PC-3 (cell line): ENCODE results near the gene GABRA1. TPM values are rescaled to one million over a fixed set of nuclear protein-coding genes. Genes with fewer than 3 reads are reported as not detected.
A peak's percentile ranks its signal among the peaks of the same experiment; 100 is the strongest.

Experiments used
- ATAC-seq: fragments of 200-7000 bp; cut with Tn5 transposase; 2 replicates; pipeline ENCODE4 v1.9.1; 2020; ENCODE audit warnings: mild to moderate bottlenecking, moderate library complexity
- BruUV-seq: library from RNA; stranded (reverse); fragments of 400-500 nt; replicated peaks from 2 replicates; lab custom pipeline; 2021; lab: Mats Ljungman, UMichigan
- CTCF ChIA-PET: fragments of 300-600 bp; sonication (Branson Sonifier 250); formaldehyde crosslinking; loops from one replicate; lab custom pipeline; 2022; ENCODE audit warnings: antibody characterized with exemption; lab: Charles Lee
- POLR2A ChIA-PET: fragments of 300-600 bp; sonication (Branson Sonifier 250); formaldehyde crosslinking; loops from one replicate; lab custom pipeline; 2022; ENCODE audit warnings: antibody characterized with exemption; ENCODE audit not compliant: unreplicated experiment; lab: Charles Lee
- DNase-seq: peaks from one replicate; pipeline ENCODE4 v3.0.0-alpha.2; 2015
- H2AFZ ChIP-seq: fragments of 300-600 bp; sonication (generic); 2 replicates; pipeline ENCODE4 v1.6.0; 2016; ENCODE audit warnings: antibody characterized with exemption, low read length
- H3F3A ChIP-seq: fragments of 300-600 bp; sonication (generic); one replicate; pipeline ENCODE4 v1.6.0; 2017; ENCODE audit warnings: antibody characterized with exemption, low read length, control low read depth, mild to moderate bottlenecking; ENCODE audit not compliant: unreplicated experiment
- H3K27ac ChIP-seq: fragments of 300-600 bp; sonication (generic); 2 replicates; pipeline ENCODE4 v1.5.1; 2016; ENCODE audit warnings: mild to moderate bottlenecking, low read length
- H3K27me3 ChIP-seq: fragments of 300-600 bp; sonication (generic); 2 replicates; pipeline ENCODE4 v1.6.1; 2016; ENCODE audit warnings: low read length, mixed read lengths
- H3K36me3 ChIP-seq: fragments of 300-600 bp; sonication (generic); 2 replicates; pipeline ENCODE4 v1.6.1; 2016; ENCODE audit warnings: low read depth, mixed run types, low read length, mixed read lengths
- H3K4me1 ChIP-seq: fragments of 300-600 bp; sonication (generic); 2 replicates; pipeline ENCODE4 v1.5.1; 2016; ENCODE audit warnings: low read length; ENCODE audit not compliant: insufficient read depth
- H3K4me2 ChIP-seq: fragments of 300-600 bp; sonication (generic); 2 replicates; pipeline ENCODE4 v1.6.0; 2016; ENCODE audit warnings: low read length
- H3K4me3 ChIP-seq: fragments of 300-600 bp; sonication (generic); 2 replicates; pipeline ENCODE4 v1.5.1; 2016; ENCODE audit warnings: mild to moderate bottlenecking, low read length, mixed read lengths
- H3K79me2 ChIP-seq: fragments of 300-600 bp; sonication (generic); 2 replicates; pipeline ENCODE4 v1.6.1; 2017; ENCODE audit warnings: low read length, mixed read lengths
- H3K9ac ChIP-seq: fragments of 300-600 bp; sonication (generic); 2 replicates; pipeline ENCODE4 v1.6.0; 2016; ENCODE audit warnings: mild to moderate bottlenecking, low read length
- H3K9me2 ChIP-seq: fragments of 300-600 bp; sonication (generic); replicated peaks from 2 replicates; pipeline ENCODE4 v1.6.1; 2016; ENCODE audit warnings: mixed run types, low read length, mixed read lengths
- H3K9me3 ChIP-seq: fragments of 300-600 bp; sonication (generic); 2 replicates; pipeline ENCODE4 v1.6.1; 2016; ENCODE audit warnings: low read length, mixed read lengths
- H4K20me1 ChIP-seq: fragments of 300-600 bp; sonication (generic); 2 replicates; pipeline ENCODE4 v1.6.1; 2016; ENCODE audit warnings: low read length, mixed read lengths
- CTCF ChIP-seq: fragments of 300-600 bp; sonication (generic); conservative IDR thresholded peaks from 2 replicates; pipeline ENCODE4 v1.5.1; 2017; ENCODE audit warnings: antibody characterized with exemption, low read depth, mild to moderate bottlenecking, low read length
- EZH2 ChIP-seq: fragments of 300-600 bp; sonication (generic); IDR thresholded peaks from one replicate; pipeline ENCODE4 v1.6.1; 2017; ENCODE audit warnings: antibody characterized with exemption, mild to moderate bottlenecking, low read length; ENCODE audit not compliant: unreplicated experiment
- EZH2phosphoT487 ChIP-seq: fragments of 300-600 bp; sonication (generic); IDR thresholded peaks from 2 replicates; pipeline ENCODE4 v1.6.1; 2018; ENCODE audit warnings: mild to moderate bottlenecking, antibody characterized with exemption, low read length, borderline replicate concordance
- intact Hi-C: fragments of 100-400 bp; cut with micrococcal nuclease; formaldehyde crosslinking; loops from 2 replicates; pipeline ENCODE4 v1.9.0; 2023
- total RNA-seq: library from RNA; depleted of rRNA; stranded (reverse); fragments of >200 nt; gene quantifications from 2 replicates; pipeline ENCODE4 v1.2.3, GENCODE V29; 2014

Gene GABRA1
- total RNA-seq, 1 experiment from 2014 or later: not detected

- Histone ChIP-seq H3K27ac (no peak overlapping the region), H4K20me1 (no peaks in the 10 kb centered on the region), H3K79me2 (no peaks in the 10 kb centered on the region), H2AFZ (no peak overlapping the region), H3K4me3 (no peak overlapping the region), H3K4me2 (no peak overlapping the region), H3K9me3 (no peaks in the 10 kb centered on the region), H3F3A (no peaks in the 10 kb centered on the region), H3K9me2 (no peaks in the 10 kb centered on the region), H3K27me3 (peaks cover 30% of the 10 kb centered on the region; the same call in 1 of the 2 replicates), H3K4me1 (no peaks in the 10 kb centered on the region), H3K9ac (no peak overlapping the region), H3K36me3 (no peaks in the 10 kb centered on the region)
- POLR2A ChIA-PET: no interaction called here
- peak; percentile 21 for DNase-seq
- no TSS peak for BruUV-seq
- TF ChIP-seq CTCF: no peak
- no peak for TF ChIP-seq EZH2
- TF ChIP-seq EZH2phosphoT487: no peak
- CTCF ChIA-PET: no interaction called here
- intact Hi-C loops: no loop called here
- ATAC-seq: no peak
Measured at GRCh38 chr5:161846746-161847145, 1.2 kb upstream of the GABRA1 start.

GRCh38 chr5:161847447-161847846, 473 bp upstream of the GABRA1 start:
- no peak for DNase-seq
- TF ChIP-seq EZH2phosphoT487 (no peak), EZH2 (no peak), CTCF (no peak)
- no peaks in the 10 kb centered on the region for H3K79me2 ChIP-seq
- ChIA-PET POLR2A (no interaction called here), CTCF (no interaction called here)
- H3K4me2 ChIP-seq: no peak overlapping the region
- no peak overlapping the region for H3K27ac ChIP-seq
- no peaks in the 10 kb centered on the region for H3F3A ChIP-seq
- ATAC-seq: no peak
- H3K4me3 ChIP-seq: no peak overlapping the region
- no peak overlapping the region for H3K9ac ChIP-seq
- H3K36me3 ChIP-seq: no peaks in the 10 kb centered on the region
- no peaks in the 10 kb centered on the region for H3K4me1 ChIP-seq
- BruUV-seq: no TSS peak
- H4K20me1 ChIP-seq: no peaks in the 10 kb centered on the region
- intact Hi-C loops: no loop called here
- no peaks in the 10 kb centered on the region for H3K9me2 ChIP-seq
- H2AFZ ChIP-seq: no peak overlapping the region
- H3K27me3 ChIP-seq: peaks cover 30% of the 10 kb centered on the region; the same call in 1 of the 2 replicates
- H3K9me3 ChIP-seq: no peaks in the 10 kb centered on the region

- Histone ChIP-seq H3K27ac (no peak overlapping the region), H3K4me1 (no peaks in the 10 kb centered on the region), H3K9ac (no peak overlapping the region), H3K9me2 (no peaks in the 10 kb centered on the region), H4K20me1 (no peaks in the 10 kb centered on the region), H2AFZ (no peak overlapping the region), H3K4me2 (no peak overlapping the region), H3K9me3 (no peaks in the 10 kb centered on the region), H3K4me3 (no peak overlapping the region), H3F3A (no peaks in the 10 kb centered on the region), H3K79me2 (no peaks in the 10 kb centered on the region), H3K27me3 (peaks cover 30% of the 10 kb centered on the region; the same call in 1 of the 2 replicates), H3K36me3 (no peaks in the 10 kb centered on the region)
- DNase-seq: no peak
- ATAC-seq: no peak
- POLR2A ChIA-PET: no interaction called here
- CTCF ChIA-PET: no interaction called here
- BruUV-seq: no TSS peak
- intact Hi-C loops: no loop called here
- TF ChIP-seq EZH2 (no peak), EZH2phosphoT487 (no peak), CTCF (no peak)
Measured at GRCh38 chr5:161850491-161850890, 2.6 kb downstream of the GABRA1 start.
